ENCODE results near the gene HACD2. TPM values are rescaled to one million over a fixed set of nuclear protein-coding genes. Genes with fewer than 3 reads are reported as not detected.

Gene HACD2
- total and polyA plus RNA-seq, 12 donors = 6.8 to 14.1 (median 10.6) TPM

DNA sequence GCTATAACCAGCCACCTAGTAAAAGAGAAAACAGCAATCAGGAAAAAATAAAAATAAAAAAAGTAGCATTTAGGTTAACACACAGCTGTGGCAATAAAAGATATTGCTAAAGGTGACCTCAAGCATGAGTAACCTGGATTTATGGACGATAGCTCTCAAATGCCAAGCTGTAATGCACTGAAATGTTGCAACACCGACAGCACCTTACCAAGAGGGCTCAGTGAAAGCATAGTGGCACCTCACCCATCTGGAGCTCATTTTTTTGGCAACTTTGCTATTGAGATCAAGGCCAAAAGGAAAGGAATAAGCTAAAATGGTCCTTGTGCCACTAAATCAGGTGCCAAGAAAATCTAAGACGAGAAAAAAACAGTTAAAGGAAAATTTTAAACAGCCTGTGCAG, 2.5 kb downstream of the HACD2 start:
- Histone ChIP-seq H3K36me3 (peaks cover 0 to 48% (median 0%) of the 10 kb centered on the region in 9 donors), H3K9me3 (no peaks in the 10 kb centered on the region), H3K27ac (no peak overlapping the region), H3K27me3 (no peaks in the 10 kb centered on the region), H3K4me3 (no peak overlapping the region), H3K4me1 (peaks cover 0 to 26% (median 21%) of the 10 kb centered on the region in 9 donors)
- intact Hi-C loops (cut with DNase I) = no loop called here
- TF ChIP-seq CTCF (IDR thresholded peaks at IDR 0.05) = no peak
- no peak for DNase-seq
- no peak for ATAC-seq
- WGBS, 2 donors = 85 to 96% methylated on average over 3 of the region's 3 CpGs

DNA sequence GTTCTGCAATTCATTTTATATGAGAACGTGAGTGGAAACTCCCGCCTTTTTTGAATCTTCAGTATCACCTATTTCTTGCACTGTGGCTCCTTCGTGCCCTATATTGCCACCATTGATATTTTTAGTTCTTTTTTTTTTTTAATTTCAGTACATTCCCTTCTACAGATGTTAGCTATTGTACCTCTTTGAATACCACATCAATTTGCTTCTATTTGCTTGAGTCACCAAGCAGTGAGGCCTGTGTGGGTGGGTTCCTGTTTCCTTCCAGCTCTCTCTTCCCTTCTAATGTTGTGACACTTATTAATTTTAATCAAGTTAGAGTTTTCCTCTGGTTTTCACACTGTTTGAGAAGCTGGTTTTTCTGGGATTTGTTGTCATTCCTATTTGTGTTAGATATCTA, 8.7 kb downstream of the HACD2 start:
- DNase-seq (no peak), ATAC-seq (no peak)
- no peak overlapping the region for H3K4me3 ChIP-seq
- 86 to 88% methylated on average over 3 of the region's 3 CpGs for WGBS, 2 donors
- peaks cover 0 to 68% (median 0%) of the 10 kb centered on the region in 9 donors for H3K36me3 ChIP-seq
- no peak for TF ChIP-seq CTCF (IDR thresholded peaks at IDR 0.05)
- peaks cover 0 to 16% (median 0%) of the 10 kb centered on the region in 9 donors for H3K4me1 ChIP-seq
- peak overlapping the region in 1 of 10 donors; percentile 34 for H3K27ac ChIP-seq
- intact Hi-C loops (cut with DNase I) = no loop called here
- H3K9me3 ChIP-seq = no peaks in the 10 kb centered on the region
- no peaks in the 10 kb centered on the region for H3K27me3 ChIP-seq

DNA sequence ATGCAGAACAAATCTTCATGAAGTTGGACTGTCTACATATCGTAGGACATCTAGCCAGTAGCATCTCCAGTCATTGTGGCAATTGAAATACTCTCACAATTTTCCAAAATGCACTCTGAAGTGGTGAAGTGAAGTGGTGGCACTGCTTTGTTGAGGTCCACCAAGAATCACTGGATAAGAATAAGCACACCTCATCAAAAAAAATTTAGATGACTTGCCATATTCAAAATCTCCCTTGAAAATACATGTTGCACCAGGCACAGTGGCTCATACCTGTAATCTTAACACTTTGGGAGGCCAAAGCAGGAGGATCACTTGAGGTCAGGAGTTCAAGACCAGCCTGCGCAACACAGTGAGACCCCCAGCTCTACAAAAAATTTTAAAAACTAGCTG, 12.9 kb downstream of the HACD2 start:
- Histone ChIP-seq H3K4me1 (peaks cover 0 to 16% (median 0%) of the 10 kb centered on the region in 9 donors), H3K9me3 (no peaks in the 10 kb centered on the region), H3K27ac (no peak overlapping the region), H3K27me3 (no peaks in the 10 kb centered on the region), H3K36me3 (peaks cover 0 to 34% (median 0%) of the 10 kb centered on the region in 9 donors), H3K4me3 (no peak overlapping the region)
- TF ChIP-seq CTCF (IDR thresholded peaks at IDR 0.05) = no peak
- intact Hi-C loops (cut with DNase I) = no loop called here
- 76 to 97% methylated on average over 2 of the region's 2 CpGs for WGBS, 2 donors
- DNase-seq (no peak), ATAC-seq (no peak)

GRCh38 chr3:123571264-123571972, 13.4 kb downstream of the HACD2 start:
- no peak for TF ChIP-seq CTCF (IDR thresholded peaks at IDR 0.05)
- H3K9me3 ChIP-seq = no peaks in the 10 kb centered on the region
- peaks cover 0 to 32% (median 0%) of the 10 kb centered on the region in 9 donors for H3K36me3 ChIP-seq
- no peaks in the 10 kb centered on the region for H3K27me3 ChIP-seq
- WGBS, 2 donors = 36 to 68% methylated on average over 4 of the region's 4 CpGs
- intact Hi-C loops (cut with DNase I) = no loop called here
- H3K4me3 ChIP-seq = no peak overlapping the region
- ATAC-seq (peak in 1 of 8 donors; percentile 42), DNase-seq (no peak)
- no peak overlapping the region for H3K27ac ChIP-seq
- peaks cover 0 to 12% (median 0%) of the 10 kb centered on the region in 9 donors for H3K4me1 ChIP-seq
